GM15510 (cell line): Measurements from ENCODE around the gene PLCG1.

Source experiments
- POLR2A ChIP-seq: IDR thresholded peaks from 3 replicates; pipeline ENCODE4 v1.6.1; 2011; ENCODE audit warnings: borderline replicate concordance; ENCODE audit not compliant: insufficient read length; ENCODE audit errors: extremely low read depth

Gene PLCG1

DNA sequence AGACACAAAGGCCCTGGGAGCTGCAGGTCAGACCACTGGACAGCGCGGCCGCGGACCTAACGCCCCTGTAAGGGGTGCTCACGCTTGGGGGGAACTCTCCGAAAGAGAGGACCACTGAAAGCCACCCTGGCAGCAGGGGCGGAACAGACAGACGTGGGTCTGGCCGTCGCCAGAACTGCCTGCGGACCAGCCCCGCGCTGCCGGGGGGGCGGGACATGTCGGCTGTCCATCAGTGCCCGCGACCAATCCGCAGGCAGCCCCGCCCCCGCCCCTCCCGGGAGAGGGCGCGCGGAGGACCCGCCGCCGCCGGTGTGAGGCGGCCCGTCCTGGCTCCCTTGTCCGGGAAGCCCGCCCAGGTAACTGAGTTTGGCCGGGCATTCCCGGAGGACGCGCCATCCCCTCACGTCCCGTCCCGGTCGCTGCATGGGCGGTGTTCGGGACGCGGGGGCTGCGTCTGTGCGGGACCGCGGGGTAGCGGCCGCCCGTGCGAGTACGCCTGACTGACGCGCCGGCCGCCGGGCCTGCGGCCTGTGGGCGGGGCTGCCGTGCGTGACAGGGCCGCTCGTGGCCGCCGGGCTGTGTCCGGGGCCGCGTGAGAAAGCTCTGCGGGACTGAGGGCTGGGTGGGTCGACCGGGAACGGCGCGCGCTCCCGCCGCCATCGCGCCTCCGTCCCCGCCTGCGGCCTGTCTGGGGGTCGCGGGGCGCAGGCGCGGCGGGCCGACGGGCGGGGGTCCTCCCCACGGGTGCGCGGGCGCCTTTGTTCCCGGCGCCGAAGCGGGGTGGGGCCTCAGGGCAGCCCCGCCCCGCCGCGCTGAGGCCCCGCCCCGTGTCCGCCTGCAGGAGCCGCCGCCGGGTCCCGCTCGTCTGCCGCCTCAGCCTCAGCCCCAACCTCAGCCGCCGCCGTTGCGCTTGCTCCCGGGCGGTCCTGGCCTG lies at the start of gene PLCG1:
TSS of gene PLCG1 (plus strand) at position 864 of the 934 bp plus-strand sequence. CDS start 99 bp downstream, outside the sequence.
- peak; percentile 68 for TF ChIP-seq POLR2A

DNA sequence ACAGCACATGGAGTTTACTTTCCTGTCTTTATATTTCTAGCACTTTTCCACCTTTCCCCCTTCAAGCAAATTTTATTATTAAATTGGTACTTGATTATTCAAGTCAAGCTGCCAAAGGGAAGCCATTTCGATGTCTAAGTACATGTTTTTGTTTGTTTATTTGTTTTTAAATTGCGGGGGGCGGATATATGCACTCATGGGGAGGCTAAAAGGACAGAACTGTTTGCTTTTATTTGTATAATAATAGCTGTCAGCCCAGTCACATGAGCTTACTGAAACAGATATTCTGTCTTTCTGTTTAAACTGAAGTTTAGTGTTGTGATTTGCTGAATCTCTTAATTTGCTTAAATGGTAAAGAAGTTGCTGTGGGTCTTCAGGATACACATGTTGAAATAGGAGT lies 49.6 kb upstream of the PLCG1 start:
- TF ChIP-seq POLR2A, result no peak

DNA sequence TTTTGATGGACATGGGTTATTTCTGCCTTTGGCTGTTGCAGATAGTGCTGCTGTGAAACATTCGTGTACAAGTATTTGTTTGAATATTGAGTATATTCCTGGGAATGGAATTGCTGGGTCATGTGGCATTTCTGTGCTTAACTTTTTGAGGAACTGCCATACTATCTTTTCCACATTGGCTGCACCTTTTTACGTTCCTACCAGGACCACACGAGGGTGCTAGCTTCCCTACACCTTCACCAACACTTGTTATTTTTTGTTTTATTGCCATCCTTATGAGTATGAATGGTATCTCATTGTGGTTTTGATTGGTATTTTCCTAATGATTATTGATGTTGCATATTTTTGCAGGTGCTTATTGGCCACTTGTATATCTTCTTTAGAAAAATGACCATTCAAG lies 47.8 kb upstream of the PLCG1 start:
- TF ChIP-seq POLR2A, result no peak

- TF ChIP-seq POLR2A, result no peak
These were observed 45.4 kb upstream of the PLCG1 start for GRCh38 chr20:41091927-41092326.

DNA sequence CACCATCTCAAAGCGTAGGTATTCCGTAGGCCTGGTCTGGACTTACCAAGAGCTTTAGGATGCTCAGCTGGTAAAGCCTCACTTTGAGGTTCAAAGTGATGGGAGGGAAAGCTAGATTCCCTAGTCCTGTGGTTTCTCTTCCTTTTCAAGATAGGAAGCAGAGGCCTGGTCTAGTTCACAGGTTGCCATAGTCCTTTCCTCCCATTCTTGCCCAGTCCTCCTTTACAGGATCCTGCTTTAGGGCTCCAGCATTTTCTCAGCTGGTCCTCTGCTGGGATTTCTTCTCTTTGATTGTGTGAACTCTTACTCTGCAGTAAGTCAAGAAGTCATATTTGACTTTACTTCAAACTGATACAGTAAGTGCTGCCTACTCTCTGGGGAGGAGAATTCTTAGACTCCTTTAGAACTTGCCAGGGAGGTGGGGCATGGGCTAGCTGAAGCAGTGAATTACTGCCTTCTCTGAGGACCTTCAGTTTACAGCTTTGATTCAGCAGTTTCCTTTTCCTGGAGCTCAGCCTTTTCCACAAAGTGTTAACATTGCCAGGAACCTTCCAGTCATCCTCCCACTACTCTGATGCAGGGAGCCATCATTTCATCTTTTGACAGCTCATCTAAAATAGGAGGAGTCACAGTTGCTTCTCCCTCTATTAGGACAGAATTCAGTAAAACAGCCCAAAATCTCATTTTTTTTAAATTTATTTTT lies 42.8 kb upstream of the PLCG1 start:
- no peak for TF ChIP-seq POLR2A

DNA sequence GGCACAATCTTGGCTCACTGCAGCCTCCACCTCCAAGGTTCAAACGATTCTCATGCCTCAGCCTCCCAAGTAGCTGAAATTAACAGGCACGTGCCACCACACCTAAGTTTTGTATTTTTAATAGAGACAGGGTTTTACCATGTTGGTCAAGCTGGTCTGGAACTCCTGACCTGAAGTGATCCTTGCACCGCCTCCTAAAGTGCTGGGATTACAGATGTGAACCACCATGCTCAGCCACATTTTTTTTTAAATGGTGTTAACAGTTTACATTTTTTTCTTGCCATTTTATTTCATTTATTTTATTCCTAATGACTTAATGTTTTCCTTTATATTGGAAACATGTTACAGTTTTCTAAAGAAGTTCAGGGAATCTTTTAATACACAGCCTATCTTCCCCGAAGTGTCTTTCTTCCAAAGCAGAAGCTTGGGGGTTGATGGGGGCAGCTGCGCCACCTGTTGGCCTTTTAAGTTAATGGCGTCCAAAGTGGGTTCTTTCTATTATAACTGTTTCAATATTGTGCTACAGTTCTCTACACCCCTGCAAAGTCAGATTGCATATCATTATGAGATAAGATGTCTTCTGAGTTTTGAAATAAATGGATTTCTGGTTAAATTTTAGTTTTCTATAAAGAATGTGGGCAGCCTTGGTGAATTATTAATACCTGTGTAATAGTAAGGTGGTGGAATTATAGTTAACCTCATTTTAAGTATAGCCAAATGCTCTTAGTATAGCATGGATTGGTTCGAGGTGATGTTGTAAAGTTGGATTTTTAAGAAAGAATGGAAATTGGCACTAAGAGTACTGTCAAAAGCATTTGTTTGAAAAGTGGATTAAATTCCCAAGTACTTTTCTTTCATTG lies 42.0 kb upstream of the PLCG1 start:
- no peak for TF ChIP-seq POLR2A

DNA sequence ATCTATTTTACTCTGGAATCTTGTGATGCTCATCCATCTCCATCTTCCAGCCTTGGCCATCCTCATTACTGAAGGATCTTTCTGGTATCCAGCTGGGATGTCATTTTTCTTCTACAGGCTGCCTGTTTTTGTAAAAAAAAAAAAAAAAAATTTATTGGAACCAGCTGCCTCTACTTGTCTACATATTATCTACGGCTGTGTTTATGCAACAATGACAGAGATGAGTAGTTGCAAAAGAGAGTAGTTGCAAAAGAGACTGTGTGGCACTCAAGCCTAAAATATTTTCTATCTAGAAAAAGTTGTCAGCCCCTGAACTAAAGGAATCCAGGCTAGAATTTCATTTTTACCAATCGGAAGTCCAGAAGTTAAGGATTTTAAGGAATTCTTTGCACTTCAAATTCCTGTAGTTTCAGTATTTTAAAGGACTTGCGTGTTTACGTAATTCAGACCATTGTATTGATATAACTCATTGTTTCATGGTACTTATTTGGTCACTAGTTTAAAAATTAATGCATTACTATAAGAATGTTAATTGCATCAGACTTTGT lies 38.6 kb upstream of the PLCG1 start:
- TF ChIP-seq POLR2A, result no peak

DNA sequence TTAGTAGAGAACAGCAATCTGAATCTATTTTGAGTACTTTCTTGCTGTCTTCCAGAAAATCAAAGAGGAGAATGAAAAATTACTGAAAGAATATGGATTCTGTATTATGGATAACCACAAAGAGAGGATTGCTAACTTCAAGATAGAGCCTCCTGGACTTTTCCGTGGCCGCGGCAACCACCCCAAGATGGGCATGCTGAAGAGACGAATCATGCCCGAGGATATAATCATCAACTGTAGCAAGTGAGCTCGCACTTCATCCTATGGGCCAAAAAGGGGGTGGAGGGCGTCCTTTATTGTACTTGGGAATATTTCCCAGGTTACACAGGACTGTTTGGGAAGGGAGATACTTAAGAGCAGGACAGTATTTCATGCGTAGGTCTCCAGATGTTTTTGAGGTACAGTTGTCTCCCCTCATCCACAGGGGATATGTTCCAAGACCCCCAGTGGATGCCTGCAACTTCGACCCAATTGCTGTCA lies 37.3 kb upstream of the PLCG1 start:
- TF ChIP-seq POLR2A, result no peak

GRCh38 chr20:41101660-41102059 lies 35.7 kb upstream of the PLCG1 start:
- no peak for TF ChIP-seq POLR2A

DNA sequence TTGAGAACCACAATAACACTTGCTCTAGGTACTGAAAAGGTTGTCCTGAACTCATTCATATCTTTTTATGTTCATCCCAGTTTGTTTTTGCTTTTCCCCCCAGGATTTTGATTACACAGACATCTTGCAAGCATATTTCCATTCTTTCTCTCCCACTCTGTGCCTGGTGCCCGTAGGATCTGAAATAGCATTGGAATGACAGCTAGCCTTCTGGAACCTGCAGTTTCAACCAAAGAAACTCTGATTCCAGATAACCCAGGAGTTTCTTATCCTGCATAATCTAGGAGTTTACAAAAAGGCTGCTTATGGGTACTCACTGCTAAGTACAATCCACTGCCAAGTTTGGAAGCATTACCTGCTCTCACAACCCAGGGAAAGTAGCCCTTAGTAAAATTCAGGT lies 28.8 kb upstream of the PLCG1 start:
- TF ChIP-seq POLR2A, result no peak

DNA sequence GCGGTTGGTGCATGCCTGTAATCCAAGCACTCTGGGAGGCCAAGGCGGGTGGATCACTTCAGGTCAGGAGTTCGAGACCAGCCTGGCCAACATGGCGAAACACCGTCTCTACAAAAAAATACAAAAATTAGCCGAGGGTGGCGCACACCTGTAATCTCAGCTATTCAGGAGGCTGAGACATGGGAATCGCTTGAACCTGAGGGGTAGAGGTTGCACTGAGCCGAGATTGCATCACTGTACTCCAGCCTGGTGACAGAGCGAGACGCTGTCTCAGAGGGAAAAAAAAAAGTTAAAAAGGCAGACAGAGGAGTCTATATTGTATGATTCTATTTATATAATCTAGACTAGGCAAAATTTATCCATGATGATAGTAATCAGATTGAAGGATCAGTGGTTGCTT lies 27.3 kb upstream of the PLCG1 start:
- TF ChIP-seq POLR2A, result no peak

- no peak for TF ChIP-seq POLR2A
These were observed 26.3 kb upstream of the PLCG1 start for GRCh38 chr20:41110930-41111577.

- TF ChIP-seq POLR2A, result no peak
These were observed 25.8 kb upstream of the PLCG1 start for GRCh38 chr20:41111578-41111951.

- TF ChIP-seq POLR2A, result no peak
These were observed 20.9 kb upstream of the PLCG1 start for GRCh38 chr20:41116282-41116956.

GRCh38 chr20:41118632-41119031 lies 18.7 kb upstream of the PLCG1 start:
- TF ChIP-seq POLR2A, result no peak
